Left renal cortex interstitium (tissue), 4 donors: ENCODE results near the gene PDE6D. TPM values are rescaled to one million over a fixed set of nuclear protein-coding genes. Genes with fewer than 3 reads are reported as not detected.
"Not testable (repeated sequence)": the region's sequence is repeated elsewhere in the genome, so short reads cannot be mapped to it uniquely, and the experiment has no call there.

Experiments
- DNase-seq, 4 donors: peaks; one replicate each; pipeline ENCODE4 v3.0.0-alpha.2; 2013; ENCODE audit warnings: low read depth in 4 of 4, low spot score in 2 of 4, missing footprints in 1 of 4
- polyA plus RNA-seq, 4 donors: library from polyadenylated mRNA; unstranded; fragments of 120-200 nt; gene quantifications; one replicate each; pipeline ENCODE4 v1.2.1, GENCODE V29; 2013; ENCODE audit not compliant: insufficient read length in 4 of 4

PDE6D gene
- polyA plus RNA-seq, 4 donors, result 26.0 to 27.8 (median 27.6) TPM

GRCh38 chr2:231720987-231721966, 59.8 kb downstream of the PDE6D start:
- no peak for DNase-seq

GRCh38 chr2:231720292-231720986, 60.6 kb downstream of the PDE6D start:
- no peak for DNase-seq

- no peak for DNase-seq
Measured at GRCh38 chr2:231718799-231719198, 62.3 kb downstream of the PDE6D start.

- no peak for DNase-seq
Measured at GRCh38 chr2:231717281-231718171, 63.6 kb downstream of the PDE6D start.

- no peak for DNase-seq
Measured at GRCh38 chr2:231716666-231717280, 64.3 kb downstream of the PDE6D start.

- DNase-seq, result no peak
Measured at GRCh38 chr2:231715988-231716616, 65.0 kb downstream of the PDE6D start.

- DNase-seq, result no peak
Measured at GRCh38 chr2:231715499-231715837, 65.6 kb downstream of the PDE6D start.

GRCh38 chr2:231714639-231715498, 66.2 kb downstream of the PDE6D start:
- no peak for DNase-seq

- no peak for DNase-seq
Measured at GRCh38 chr2:231713730-231714638, 67.1 kb downstream of the PDE6D start.

- DNase-seq, result not testable (repeated sequence)
Measured at GRCh38 chr2:231713406-231713729, 67.7 kb downstream of the PDE6D start.

- not testable (repeated sequence) for DNase-seq
Measured at GRCh38 chr2:231712451-231713021, 68.5 kb downstream of the PDE6D start.

GRCh38 chr2:231711677-231712450, 69.2 kb downstream of the PDE6D start:
- no peak for DNase-seq

GRCh38 chr2:231710799-231711676, 70.0 kb downstream of the PDE6D start:
- DNase-seq, result no peak

GRCh38 chr2:231709981-231710798, 70.9 kb downstream of the PDE6D start:
- peak in 1 of 4 donors; percentile 83 for DNase-seq

- no peak for DNase-seq
Measured at GRCh38 chr2:231709636-231709980, 71.5 kb downstream of the PDE6D start.
